GM12865 (cell line): ENCODE measurements around the gene SCN8A.

Experiments used
- DNase-seq: peaks from one replicate; pipeline ENCODE4 v3.0.0; 2010; ENCODE audit warnings: low read depth
- H3K4me3 ChIP-seq: 2 replicates; pipeline ENCODE4 v1.5.1; 2011; ENCODE audit warnings: mild to moderate bottlenecking, low read depth, low read length, control low read depth
- TF ChIP-seq, protein P1 (sequence below): IDR thresholded peaks from 2 replicates; pipeline ENCODE4 v1.5.1; 2011; ENCODE audit warnings: low read length, control low read depth, low read depth, inconsistent platforms; ENCODE audit not compliant: insufficient read depth; ENCODE audit errors: missing control alignments

The SCN8A gene

DNA sequence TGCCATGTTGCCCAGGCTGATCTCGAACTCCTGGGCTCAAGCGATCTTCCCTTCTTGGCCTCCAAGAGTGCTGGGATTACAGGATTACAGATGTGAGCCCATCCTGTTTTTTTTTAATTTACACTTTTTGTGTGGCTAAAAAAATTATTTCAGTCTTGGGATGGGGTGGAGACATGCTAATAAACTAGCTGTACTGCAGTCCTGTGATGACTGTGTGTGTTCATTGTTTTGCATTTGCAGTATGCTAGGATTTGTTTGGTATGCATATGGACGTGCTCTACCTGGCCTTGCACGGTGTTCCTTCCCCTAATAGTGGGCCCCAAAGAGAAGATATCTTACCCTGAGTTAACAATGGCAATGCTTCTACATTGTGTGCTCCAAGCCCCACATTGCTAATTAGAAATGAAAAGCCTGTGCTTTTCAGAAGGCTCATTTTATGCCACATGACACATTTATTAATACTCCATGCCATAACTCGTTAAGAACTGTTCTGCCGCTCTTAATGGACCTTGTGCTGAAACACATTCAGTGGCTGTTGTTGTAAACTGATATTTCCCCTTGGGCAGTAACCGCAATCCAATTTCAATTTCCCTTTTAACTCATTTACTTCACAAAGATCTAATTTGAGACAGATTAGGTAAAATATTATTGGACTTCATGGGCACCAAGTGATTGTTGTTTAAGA lies 86.4 kb downstream of the SCN8A start:
- no peak for DNase-seq
- no peak overlapping the region for H3K4me3 ChIP-seq
- TF ChIP-seq, protein P1, sequence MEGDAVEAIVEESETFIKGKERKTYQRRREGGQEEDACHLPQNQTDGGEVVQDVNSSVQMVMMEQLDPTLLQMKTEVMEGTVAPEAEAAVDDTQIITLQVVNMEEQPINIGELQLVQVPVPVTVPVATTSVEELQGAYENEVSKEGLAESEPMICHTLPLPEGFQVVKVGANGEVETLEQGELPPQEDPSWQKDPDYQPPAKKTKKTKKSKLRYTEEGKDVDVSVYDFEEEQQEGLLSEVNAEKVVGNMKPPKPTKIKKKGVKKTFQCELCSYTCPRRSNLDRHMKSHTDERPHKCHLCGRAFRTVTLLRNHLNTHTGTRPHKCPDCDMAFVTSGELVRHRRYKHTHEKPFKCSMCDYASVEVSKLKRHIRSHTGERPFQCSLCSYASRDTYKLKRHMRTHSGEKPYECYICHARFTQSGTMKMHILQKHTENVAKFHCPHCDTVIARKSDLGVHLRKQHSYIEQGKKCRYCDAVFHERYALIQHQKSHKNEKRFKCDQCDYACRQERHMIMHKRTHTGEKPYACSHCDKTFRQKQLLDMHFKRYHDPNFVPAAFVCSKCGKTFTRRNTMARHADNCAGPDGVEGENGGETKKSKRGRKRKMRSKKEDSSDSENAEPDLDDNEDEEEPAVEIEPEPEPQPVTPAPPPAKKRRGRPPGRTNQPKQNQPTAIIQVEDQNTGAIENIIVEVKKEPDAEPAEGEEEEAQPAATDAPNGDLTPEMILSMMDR = no peak

DNA sequence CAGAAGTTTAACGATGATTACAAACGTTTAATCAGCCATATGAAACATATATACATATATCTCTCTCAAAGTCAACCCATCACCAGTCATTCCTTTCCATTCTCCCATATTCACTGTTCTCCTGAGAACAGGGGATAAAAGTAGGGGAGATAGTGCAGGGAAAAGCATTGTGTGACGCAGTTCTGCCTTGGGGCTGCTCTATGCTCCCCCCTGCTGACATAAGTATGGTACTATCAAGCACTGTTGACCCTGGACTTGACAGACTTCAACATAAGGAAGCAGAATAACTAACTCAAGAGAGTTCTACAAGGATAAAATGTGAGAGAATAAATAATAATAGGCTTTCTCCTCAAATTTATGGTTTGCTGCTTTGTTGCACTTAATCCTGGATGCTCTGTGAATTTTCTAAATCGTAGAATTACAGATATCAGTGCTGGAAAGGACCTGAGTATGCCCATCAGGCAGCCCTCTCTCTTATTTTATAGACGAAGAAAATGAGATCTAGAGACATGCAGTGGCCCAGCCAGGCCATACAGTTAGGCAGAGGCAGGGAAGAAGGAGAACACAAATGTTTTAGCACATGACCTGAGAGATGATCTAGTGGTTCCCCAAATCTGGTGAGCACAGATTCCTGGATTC lies 87.2 kb downstream of the SCN8A start:
- TF ChIP-seq, protein P1 = peak; percentile 73
- peak; percentile 55 for DNase-seq

DNA sequence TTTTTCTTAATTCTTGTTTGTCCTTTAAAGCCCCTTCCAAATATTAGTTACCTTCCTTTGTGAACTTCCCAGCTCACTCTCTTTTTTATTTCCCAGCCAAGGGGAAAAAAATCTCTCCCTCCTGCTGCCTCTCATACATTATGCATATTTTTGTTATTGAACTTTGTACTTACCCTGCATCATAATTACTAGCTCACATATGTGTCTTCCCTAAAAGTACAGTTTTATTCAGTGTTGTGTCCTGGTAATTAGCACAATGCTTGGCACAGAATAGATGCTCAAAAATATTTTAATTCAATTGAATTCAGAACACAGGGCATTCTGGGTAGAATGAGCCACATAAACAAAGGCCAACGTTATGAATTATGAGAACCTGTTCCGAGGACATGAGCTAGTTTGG lies 91.9 kb downstream of the SCN8A start:
- TF ChIP-seq, protein P1 = no peak
- no peak for DNase-seq
- no peak overlapping the region for H3K4me3 ChIP-seq

More for the DNA sequence above, 87.2 kb downstream of the SCN8A start:
- no peak overlapping the region for H3K4me3 ChIP-seq

DNA sequence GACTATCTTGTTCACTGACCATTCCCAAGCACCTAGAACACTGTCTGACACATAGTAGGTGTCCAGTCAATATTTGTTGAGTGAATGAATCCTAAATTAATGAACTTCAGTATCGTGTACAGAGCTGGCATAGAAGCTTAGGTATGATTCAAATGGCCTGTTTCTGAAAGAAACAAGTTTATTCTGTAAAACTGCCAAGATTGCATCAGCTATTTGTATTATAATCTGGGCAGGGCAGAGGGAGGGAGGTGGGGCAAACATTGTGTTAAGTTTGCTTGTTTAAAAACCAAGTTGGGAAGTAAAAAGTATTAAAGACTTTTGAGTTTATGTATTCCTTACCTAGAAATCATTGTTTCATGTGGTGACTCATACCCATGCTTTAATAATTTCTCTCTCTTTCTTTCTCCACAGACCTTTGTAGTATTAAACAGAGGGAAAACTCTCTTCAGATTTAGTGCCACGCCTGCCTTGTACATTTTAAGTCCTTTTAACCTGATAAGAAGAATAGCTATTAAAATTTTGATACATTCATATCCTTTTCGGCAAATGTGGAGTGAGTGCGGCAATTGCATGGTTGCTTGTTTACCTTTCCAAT lies 92.8 kb downstream of the SCN8A start:
- TF ChIP-seq, protein P1 = no peak
- no peak for DNase-seq
- H3K4me3 ChIP-seq = no peak overlapping the region

DNA sequence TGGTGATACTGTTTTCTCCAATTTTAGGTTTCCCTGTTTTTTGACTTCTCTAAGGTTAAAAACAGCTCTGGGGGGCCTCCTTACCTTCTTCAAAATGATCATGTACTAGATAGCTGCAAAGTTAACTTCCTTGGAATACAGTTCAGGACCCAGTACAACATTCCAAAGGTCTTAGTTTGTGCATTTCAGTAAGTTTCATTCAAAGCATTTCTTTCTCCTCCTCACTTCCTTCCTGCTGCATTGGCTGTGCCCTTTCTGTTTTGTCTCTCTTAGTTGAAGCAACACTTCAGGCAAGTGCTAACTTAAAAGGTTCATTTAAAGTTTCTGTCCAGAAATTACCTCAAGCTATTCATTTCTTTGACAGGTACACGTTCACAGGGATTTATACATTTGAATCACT lies 95.7 kb downstream of the SCN8A start:
- no peak overlapping the region for H3K4me3 ChIP-seq
- no peak for DNase-seq
- TF ChIP-seq, protein P1 = no peak

DNA sequence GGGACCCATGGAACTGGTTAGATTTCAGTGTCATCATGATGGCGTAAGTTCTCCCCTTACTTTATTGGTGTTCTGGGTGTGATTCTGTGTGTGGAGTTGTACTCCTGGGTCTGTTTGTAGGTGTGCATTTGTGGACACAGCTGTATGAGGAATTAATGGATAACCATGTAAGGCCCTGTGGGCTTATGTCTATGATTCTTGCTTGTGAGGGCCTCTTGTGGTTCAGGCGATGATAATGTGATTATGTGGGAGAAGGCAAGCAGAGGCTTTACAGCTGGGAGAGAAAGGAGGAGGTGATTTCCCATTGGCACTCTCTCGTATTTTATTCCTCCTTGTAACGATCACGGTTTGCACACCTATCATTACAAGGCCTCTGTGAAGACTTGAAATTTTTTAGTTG lies 96.1 kb downstream of the SCN8A start:
- TF ChIP-seq, protein P1 = no peak
- no peak overlapping the region for H3K4me3 ChIP-seq
- DNase-seq = no peak
